Neuronal stem cell (in vitro differentiated cells): Measurements from ENCODE around the gene LY6G5C.

Source experiments
- DNase-seq: peaks from one replicate; pipeline ENCODE4 v3.0.0-alpha.2; 2013; ENCODE audit warnings: low spot score
- H2AFZ ChIP-seq: one replicate; pipeline ENCODE4 v1.6.1; 2013; ENCODE audit warnings: mild to moderate bottlenecking, low read length, inconsistent platforms
- H2AK5ac ChIP-seq: 2 replicates; pipeline ENCODE4 v1.6.1; 2013; ENCODE audit warnings: low read depth, mild to moderate bottlenecking, inconsistent platforms, low read length, moderate library complexity, mixed read lengths
- H2BK120ac ChIP-seq: 2 replicates; pipeline ENCODE4 v1.6.1; 2013; ENCODE audit warnings: low read depth, mild to moderate bottlenecking, inconsistent platforms, low read length, moderate library complexity, mixed read lengths
- H2BK12ac ChIP-seq: one replicate; pipeline ENCODE4 v1.6.1; 2013; ENCODE audit warnings: low read length, inconsistent platforms
- H2BK15ac ChIP-seq: 2 replicates; pipeline ENCODE4 v1.6.1; 2013; ENCODE audit warnings: mild to moderate bottlenecking, low read length, inconsistent platforms, mixed read lengths
- H2BK5ac ChIP-seq: one replicate; pipeline ENCODE4 v1.6.1; 2013; ENCODE audit warnings: inconsistent platforms, mild to moderate bottlenecking, low read length, moderate library complexity
- H3K14ac ChIP-seq: one replicate; pipeline ENCODE4 v1.6.1; 2013; ENCODE audit warnings: low read length, inconsistent platforms
- H3K18ac ChIP-seq: 2 replicates; pipeline ENCODE4 v1.6.1; 2013; ENCODE audit warnings: low read length, inconsistent platforms
- H3K23ac ChIP-seq: 2 replicates; pipeline ENCODE4 v1.6.1; 2013; ENCODE audit warnings: low read depth, mild to moderate bottlenecking, mixed read lengths, low read length, inconsistent platforms; ENCODE audit not compliant: poor library complexity
- H3K27ac ChIP-seq: replicated peaks from 3 replicates; pipeline ENCODE4 v1.5.1; 2013; ENCODE audit warnings: low read length, inconsistent platforms
- H3K27me3 ChIP-seq, 3 experiments: 2 replicates each; pipeline ENCODE4 v1.6.1; 2013; ENCODE audit warnings: low read length in 3 of 3, mild to moderate bottlenecking in 2 of 3, inconsistent platforms in 1 of 3, low read depth in 1 of 3, mixed read lengths in 1 of 3, moderate library complexity in 1 of 3; ENCODE audit not compliant: control insufficient read depth in 3 of 3, insufficient read depth in 3 of 3
- H3K36me3 ChIP-seq, 2 donors: replicated peaks in 1 of 2; 2 replicates each; pipeline ENCODE4 v1.6.1; 2013; ENCODE audit warnings: low read length in 2 of 2; ENCODE audit not compliant: control insufficient read depth in 2 of 2, insufficient read depth in 2 of 2
- H3K4ac ChIP-seq: 2 replicates; pipeline ENCODE4 v1.6.1; 2013; ENCODE audit warnings: inconsistent platforms, mild to moderate bottlenecking, low read length, moderate library complexity
- H3K4me1 ChIP-seq, 2 donors: 1 replicate in 1 of 2; 2 replicates in 1 of 2; pipeline ENCODE4 v1.6.1; 2013; ENCODE audit warnings: low read length in 2 of 2, low read depth in 1 of 2; ENCODE audit not compliant: control insufficient read depth in 2 of 2, insufficient read depth in 1 of 2
- H3K4me2 ChIP-seq: one replicate; pipeline ENCODE4 v1.6.1; 2013; ENCODE audit warnings: mild to moderate bottlenecking, low read length, inconsistent platforms; ENCODE audit not compliant: insufficient read depth, poor library complexity, severe bottlenecking
- H3K4me3 ChIP-seq, 2 donors: 2 replicates each; pipeline ENCODE4 v1.5.1; 2013; ENCODE audit warnings: low read length in 2 of 2, mild to moderate bottlenecking in 2 of 2, inconsistent platforms in 1 of 2, moderate library complexity in 1 of 2
- H3K79me1 ChIP-seq: one replicate; pipeline ENCODE4 v1.6.1; 2013; ENCODE audit warnings: low read depth, mild to moderate bottlenecking, inconsistent platforms, low read length, moderate library complexity
- H3K9ac ChIP-seq: one replicate; pipeline ENCODE4 v1.6.1; 2013; ENCODE audit warnings: mild to moderate bottlenecking, low read depth, low read length, inconsistent platforms; ENCODE audit not compliant: poor library complexity
- H3K9me3 ChIP-seq, 2 donors: replicated peaks in 1 of 2; 2 replicates each; pipeline versions ENCODE3 to v1.6.1; 2013; ENCODE audit warnings: low read length in 2 of 2, mild to moderate bottlenecking in 2 of 2, inconsistent platforms in 1 of 2, low read depth in 1 of 2, mixed read lengths in 1 of 2, moderate library complexity in 1 of 2; ENCODE audit not compliant: control insufficient read depth in 2 of 2, insufficient read depth in 1 of 2
- H4K8ac ChIP-seq: one replicate; pipeline ENCODE4 v1.6.1; 2013; ENCODE audit warnings: low read depth, mild to moderate bottlenecking, inconsistent platforms, low read length, moderate library complexity
- H4K91ac ChIP-seq: one replicate; pipeline ENCODE4 v1.6.1; 2013; ENCODE audit warnings: low read length, low read depth, mild to moderate bottlenecking, inconsistent platforms; ENCODE audit not compliant: poor library complexity
- WGBS, 2 donors: extraction: QIAGEN DNeasy Blood & Tissue Kit; methylation state at CpG; one replicate each; pipeline ENCODE4 v1.1.7; 2013; ENCODE audit warnings: missing lambda C conversion rate in 2 of 2, mixed read lengths in 1 of 2; ENCODE audit not compliant: insufficient read length in 2 of 2, insufficient replicate concordance in 1 of 2; ENCODE audit errors: extremely low coverage in 2 of 2; 5-methylcytosine and 5-hydroxymethylcytosine counted together

Gene LY6G5C

GRCh38 chr6:31722173-31722572 is 41.3 kb upstream of the LY6G5C start:
- peaks cover 0 to 3% (median 0%) of the 10 kb centered on the region in 3 experiments for H3K27me3 ChIP-seq
- H4K91ac ChIP-seq: no peak overlapping the region
- H3K14ac ChIP-seq: no peak overlapping the region
- no peak overlapping the region for H2AK5ac ChIP-seq
- no peak overlapping the region for H2BK5ac ChIP-seq
- H3K9ac ChIP-seq: no peak overlapping the region
- no peak overlapping the region for H2AFZ ChIP-seq
- H3K9me3 ChIP-seq: no peaks in the 10 kb centered on the region
- no peaks in the 10 kb centered on the region for H3K79me1 ChIP-seq
- no peak overlapping the region for H3K18ac ChIP-seq
- no peak overlapping the region for H3K27ac ChIP-seq
- no CpG with 5 or more reads among the region's 3 CpGs for WGBS, 2 donors
- H3K23ac ChIP-seq: peak overlapping the region; percentile 95
- DNase-seq: no peak
- no peak overlapping the region for H2BK12ac ChIP-seq
- peaks cover 19 to 26% of the 10 kb centered on the region in 2 donors for H3K36me3 ChIP-seq
- H4K8ac ChIP-seq: no peak overlapping the region
- H3K4me1 ChIP-seq: no peaks in the 10 kb centered on the region
- H2BK15ac ChIP-seq: no peak overlapping the region
- no peak overlapping the region for H2BK120ac ChIP-seq
- H3K4me3 ChIP-seq: no peak overlapping the region
- H3K4me2 ChIP-seq: no peak overlapping the region
- H3K4ac ChIP-seq: no peak overlapping the region

- DNase-seq: no peak
- no peak within 1 kb of the TSS for H4K8ac ChIP-seq
- WGBS, 2 donors: no CpG with 5 or more reads among the region's 4 CpGs
These were observed 40.6 kb upstream of the LY6G5C start, which contains the start of gene LY6G6C for GRCh38 chr6:31721351-31722020. LY6G6C (minus strand) TSS chr6:31721746; CDS start chr6:31721679, 67 bp downstream.

GRCh38 chr6:31720196-31720770 is 39.4 kb upstream of the LY6G5C start:
- Histone ChIP-seq H2BK5ac (peak overlapping the region; percentile 4), H3K23ac (no peak overlapping the region), H3K4me2 (no peak overlapping the region), H2AK5ac (no peak overlapping the region), H2BK12ac (no peak overlapping the region), H3K36me3 (peaks cover 5 to 8% of the 10 kb centered on the region in 2 donors), H2BK120ac (no peak overlapping the region), H3K4ac (no peak overlapping the region), H2AFZ (no peak overlapping the region), H3K27ac (no peak overlapping the region), H4K8ac (no peak overlapping the region), H3K18ac (no peak overlapping the region), H3K4me3 (peak overlapping the region in 1 of 2 donors; percentile 44), H3K4me1 (peaks cover 0 to 2% of the 10 kb centered on the region in 2 donors), H3K9me3 (no peaks in the 10 kb centered on the region), H3K14ac (no peak overlapping the region), H3K27me3 (peaks cover 0 to 3% (median 0%) of the 10 kb centered on the region in 3 experiments), H3K9ac (no peak overlapping the region), H2BK15ac (no peak overlapping the region), H4K91ac (no peak overlapping the region), H3K79me1 (no peaks in the 10 kb centered on the region)
- DNase-seq: no peak
- WGBS, 2 donors: no CpG with 5 or more reads among the region's 5 CpGs

More at GRCh38 chr6:31721351-31722020, 40.6 kb upstream of the LY6G5C start, which contains the start of gene LY6G6C:
- Histone ChIP-seq H3K23ac (peak within 1 kb of the TSS; percentile 95), H3K4me3 (no peak within 1 kb of the TSS), H3K27me3 (peaks cover 0 to 3% (median 0%) of the 10 kb centered on the region in 3 experiments), H3K4ac (no peak within 1 kb of the TSS), H2BK120ac (peak within 1 kb of the TSS; percentile 90), H2BK5ac (peak within 1 kb of the TSS; percentile 4), H2BK12ac (no peak within 1 kb of the TSS), H2AK5ac (peak within 1 kb of the TSS; percentile 47), H3K27ac (no peak within 1 kb of the TSS), H3K9me3 (no peaks in the 10 kb centered on the region), H3K36me3 (peaks cover 14 to 19% of the 10 kb centered on the region in 2 donors), H3K79me1 (no peaks in the 10 kb centered on the region), H2AFZ (no peak within 1 kb of the TSS), H3K4me1 (no peaks in the 10 kb centered on the region), H3K14ac (no peak within 1 kb of the TSS), H2BK15ac (no peak within 1 kb of the TSS), H4K91ac (no peak within 1 kb of the TSS), H3K18ac (no peak within 1 kb of the TSS), H3K9ac (no peak within 1 kb of the TSS), H3K4me2 (no peak within 1 kb of the TSS)

GRCh38 chr6:31719001-31719400 is 38.1 kb upstream of the LY6G5C start:
- H3K27me3 ChIP-seq: peaks cover 0 to 3% (median 0%) of the 10 kb centered on the region in 3 experiments
- H3K79me1 ChIP-seq: no peaks in the 10 kb centered on the region
- peaks cover 0 to under 1% of the 10 kb centered on the region in 2 donors for H3K36me3 ChIP-seq
- H3K23ac ChIP-seq: peak overlapping the region; percentile 8
- H2AFZ ChIP-seq: no peak overlapping the region
- no peak overlapping the region for H3K4ac ChIP-seq
- H3K14ac ChIP-seq: no peak overlapping the region
- H3K9me3 ChIP-seq: no peaks in the 10 kb centered on the region
- WGBS, 2 donors: no CpG with 5 or more reads among the region's 6 CpGs
- H3K4me2 ChIP-seq: no peak overlapping the region
- no peak overlapping the region for H2BK5ac ChIP-seq
- no peak overlapping the region for H4K91ac ChIP-seq
- no peak overlapping the region for H3K18ac ChIP-seq
- no peak overlapping the region for H3K27ac ChIP-seq
- no peak overlapping the region for H3K4me3 ChIP-seq
- H4K8ac ChIP-seq: no peak overlapping the region
- no peak for DNase-seq
- H3K9ac ChIP-seq: no peak overlapping the region
- no peak overlapping the region for H2BK12ac ChIP-seq
- H3K4me1 ChIP-seq: peaks cover 5 to 7% of the 10 kb centered on the region in 2 donors
- H2BK15ac ChIP-seq: no peak overlapping the region
- peak overlapping the region; percentile 57 for H2AK5ac ChIP-seq
- no peak overlapping the region for H2BK120ac ChIP-seq
